Fibroblast of the aortic adventitia (primary cell): ENCODE data around the gene WWP2. TPM values are rescaled to one million over a fixed set of nuclear protein-coding genes. Genes with fewer than 3 reads are reported as not detected.
A peak's percentile ranks its signal among the peaks of the same experiment; 100 is the strongest.

Experiments used
- DNase-seq: peaks from one replicate; pipeline ENCODE4 v3.0.0-alpha.2; 2010; ENCODE audit warnings: low read depth
- H3K4me3 ChIP-seq: 2 replicates; pipeline ENCODE4 v1.5.1; 2011; ENCODE audit warnings: low read depth, mild to moderate bottlenecking, control low read depth, low read length, moderate library complexity
- total RNA-seq: library from RNA; depleted of rRNA; stranded (reverse); fragments of >200 nt; gene quantifications from 2 replicates; pipeline ENCODE4 v1.2.3, GENCODE V29; 2012; ENCODE audit warnings: low replicate concordance
- TF ChIP-seq, protein P1 (sequence below): IDR thresholded peaks from 2 replicates; pipeline ENCODE4 v1.5.1; 2011; ENCODE audit warnings: mild to moderate bottlenecking, low read length, control low read depth, inconsistent platforms; ENCODE audit not compliant: insufficient read depth

Gene WWP2
- total RNA-seq, 1 donor, result 28.7 TPM

DNA sequence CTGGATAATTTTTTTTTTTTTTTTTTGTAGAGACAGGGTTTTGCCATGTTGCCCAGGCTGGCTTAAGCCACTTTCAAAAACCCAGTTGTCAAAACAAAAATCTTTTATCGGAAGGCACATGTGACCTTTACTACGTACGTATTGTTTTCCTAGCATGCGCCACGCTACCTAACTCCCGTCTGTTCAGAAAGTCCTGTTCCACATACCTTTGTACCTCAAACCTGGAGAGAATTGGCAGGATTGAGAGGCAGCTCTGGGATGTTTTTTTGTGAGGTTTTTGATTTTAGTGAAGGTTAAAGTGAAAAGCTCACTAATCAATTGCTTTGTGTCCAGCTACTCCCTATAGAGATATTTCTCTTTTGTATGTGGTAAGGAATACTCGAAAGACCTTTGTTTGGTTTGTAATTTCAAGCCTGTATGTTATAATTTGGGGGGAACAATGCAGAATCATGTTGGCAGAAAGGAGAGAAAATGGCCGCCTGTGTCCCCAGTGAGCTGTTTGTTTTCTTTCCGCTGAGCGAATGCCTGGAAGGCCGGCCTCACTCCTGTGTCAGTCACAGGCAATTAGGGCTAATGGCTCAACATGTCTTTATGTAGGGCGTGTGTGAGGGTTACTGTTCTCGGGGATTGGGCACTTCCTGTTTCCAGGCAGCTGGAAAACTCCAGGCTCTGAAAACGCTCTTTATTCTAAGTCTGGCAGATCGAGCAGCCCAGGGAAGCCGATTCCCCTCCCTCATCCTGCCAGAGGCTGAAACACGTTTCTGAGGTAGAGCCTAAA lies 128.2 kb downstream of the WWP2 start:
- TF ChIP-seq, protein P1, sequence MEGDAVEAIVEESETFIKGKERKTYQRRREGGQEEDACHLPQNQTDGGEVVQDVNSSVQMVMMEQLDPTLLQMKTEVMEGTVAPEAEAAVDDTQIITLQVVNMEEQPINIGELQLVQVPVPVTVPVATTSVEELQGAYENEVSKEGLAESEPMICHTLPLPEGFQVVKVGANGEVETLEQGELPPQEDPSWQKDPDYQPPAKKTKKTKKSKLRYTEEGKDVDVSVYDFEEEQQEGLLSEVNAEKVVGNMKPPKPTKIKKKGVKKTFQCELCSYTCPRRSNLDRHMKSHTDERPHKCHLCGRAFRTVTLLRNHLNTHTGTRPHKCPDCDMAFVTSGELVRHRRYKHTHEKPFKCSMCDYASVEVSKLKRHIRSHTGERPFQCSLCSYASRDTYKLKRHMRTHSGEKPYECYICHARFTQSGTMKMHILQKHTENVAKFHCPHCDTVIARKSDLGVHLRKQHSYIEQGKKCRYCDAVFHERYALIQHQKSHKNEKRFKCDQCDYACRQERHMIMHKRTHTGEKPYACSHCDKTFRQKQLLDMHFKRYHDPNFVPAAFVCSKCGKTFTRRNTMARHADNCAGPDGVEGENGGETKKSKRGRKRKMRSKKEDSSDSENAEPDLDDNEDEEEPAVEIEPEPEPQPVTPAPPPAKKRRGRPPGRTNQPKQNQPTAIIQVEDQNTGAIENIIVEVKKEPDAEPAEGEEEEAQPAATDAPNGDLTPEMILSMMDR, result no peak
- DNase-seq, result peak; percentile 60
- H3K4me3 ChIP-seq, result no peak overlapping the region

DNA sequence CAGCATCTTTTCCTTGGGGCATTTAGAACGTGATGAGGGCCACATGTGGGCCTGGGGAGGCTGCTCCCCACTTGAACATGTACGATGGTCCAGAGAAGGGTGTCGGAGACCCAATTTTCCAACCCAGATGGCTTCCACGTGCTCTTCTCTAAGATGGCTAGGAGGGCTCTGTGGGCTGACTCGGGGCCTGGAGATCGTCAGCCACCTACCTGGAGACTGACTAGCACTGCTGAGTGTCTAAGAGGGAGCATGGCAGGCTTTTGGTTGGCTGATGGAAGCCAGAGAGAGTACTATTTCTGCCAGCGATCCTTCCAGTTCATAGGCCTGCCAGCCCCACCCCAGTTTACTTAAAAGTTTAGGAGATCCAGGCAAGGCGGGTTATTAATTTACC lies 128.8 kb downstream of the WWP2 start:
- DNase-seq, result no peak
- TF ChIP-seq, protein P1, result no peak
- H3K4me3 ChIP-seq, result no peak overlapping the region

DNA sequence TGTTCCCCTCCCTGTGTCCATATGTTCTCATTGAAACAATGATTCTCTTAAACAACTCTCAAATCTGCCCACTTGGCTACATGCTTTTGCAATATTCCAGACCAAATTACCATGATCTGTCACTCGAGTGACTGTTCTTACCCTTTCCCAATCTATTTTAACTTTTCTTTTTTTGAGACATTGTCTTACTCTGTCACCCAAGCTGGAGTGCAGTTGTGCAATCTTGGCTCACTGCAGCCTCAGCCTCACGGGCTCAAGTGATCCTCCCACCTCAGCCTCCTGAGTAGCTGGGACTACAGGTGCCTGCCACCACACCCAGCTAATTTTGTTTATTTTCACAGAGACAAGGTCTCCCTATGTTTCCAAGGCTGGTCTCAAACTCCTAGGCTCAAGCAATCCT lies 130.2 kb downstream of the WWP2 start:
- DNase-seq, result no peak
- TF ChIP-seq, protein P1, result no peak
- H3K4me3 ChIP-seq, result no peak overlapping the region

DNA sequence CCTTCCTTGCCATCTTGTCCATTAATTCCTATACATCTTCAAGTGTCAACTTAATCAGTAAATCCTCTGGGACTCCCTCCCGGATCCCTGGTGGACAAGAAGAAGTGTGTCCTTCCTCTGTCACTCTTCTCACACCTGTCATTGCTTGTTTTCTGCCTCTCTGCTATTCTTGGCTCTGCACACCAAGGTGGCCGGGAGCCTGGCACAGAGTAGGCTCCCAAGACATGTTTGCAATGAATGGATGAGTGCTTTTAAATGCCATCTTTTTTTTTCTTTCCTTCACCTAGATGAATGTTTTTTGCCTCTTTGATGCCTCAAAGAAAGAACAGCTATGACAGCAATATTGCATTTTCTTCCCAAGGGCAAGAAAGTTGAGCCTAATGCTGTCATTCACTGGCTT lies 131.0 kb downstream of the WWP2 start:
- TF ChIP-seq, protein P1, result no peak
- H3K4me3 ChIP-seq, result no peak overlapping the region
- DNase-seq, result no peak

DNA sequence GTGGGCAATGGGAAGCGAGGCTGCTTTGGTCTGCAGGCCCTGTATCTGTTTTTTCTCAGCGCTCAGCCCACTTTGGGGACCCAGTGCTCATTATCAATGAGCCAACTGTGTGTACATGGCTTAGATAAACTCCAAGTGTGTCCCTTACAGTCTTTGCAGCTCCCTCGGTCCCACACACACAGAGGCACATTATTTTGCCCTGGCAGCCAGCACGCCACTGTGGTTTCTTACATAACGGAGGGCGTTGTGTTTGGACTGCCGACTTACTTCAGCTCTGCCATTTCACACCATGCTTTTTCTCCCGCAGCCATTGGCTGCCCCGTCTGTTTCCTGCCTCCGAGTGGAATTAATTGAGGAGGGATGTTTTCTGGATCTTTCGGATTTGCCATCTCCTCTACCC lies 132.5 kb downstream of the WWP2 start:
- TF ChIP-seq, protein P1, result no peak
- DNase-seq, result no peak
- H3K4me3 ChIP-seq, result no peak overlapping the region

DNA sequence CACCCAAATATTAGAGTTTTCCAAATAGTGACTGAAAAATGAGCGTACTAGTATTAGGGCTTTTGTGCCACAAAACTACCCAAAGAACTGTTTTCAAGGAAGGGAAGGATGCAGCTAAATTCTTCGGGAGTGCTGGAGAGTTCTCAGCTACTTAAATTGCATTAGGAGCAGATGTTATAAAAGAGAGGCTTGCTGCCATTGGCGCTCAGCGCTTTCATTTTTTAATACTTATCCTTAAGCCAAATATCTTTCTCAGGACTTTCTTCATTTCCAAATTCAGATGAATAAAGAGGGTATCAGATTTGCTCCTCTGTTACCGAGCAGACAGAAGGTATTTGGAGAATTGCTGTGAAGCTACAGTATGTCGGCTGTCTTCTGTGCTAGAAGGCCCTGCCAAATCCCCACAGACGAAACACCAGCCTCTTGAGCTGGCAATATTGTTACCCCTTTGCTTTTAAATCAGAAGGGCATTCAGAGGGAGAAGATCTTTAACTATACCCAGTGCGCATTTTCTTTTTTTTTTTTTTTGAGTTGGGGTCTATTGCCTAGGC lies 141.8 kb downstream of the WWP2 start:
- no peak overlapping the region for H3K4me3 ChIP-seq
- TF ChIP-seq, protein P1, result no peak

More for the DNA sequence above, 141.8 kb downstream of the WWP2 start:
- peak; percentile 55 for DNase-seq
